ENCODE data around the gene SLC4A8.

SLC4A8 gene

GRCh38 chr12:51480978-51481377 lies 56.3 kb downstream of the SLC4A8 start:
- H3K4me1 ChIP-seq (ENCODE audit: control insufficient read depth, insufficient read depth, low read length) = no peaks in the 10 kb centered on the region
- no peak overlapping the region for H3K27ac ChIP-seq (ENCODE audit: low read length)
- no peak overlapping the region for H3K9ac ChIP-seq (ENCODE audit: low read length in 2 of 2)
- no peaks in the 10 kb centered on the region for H3K9me3 ChIP-seq (ENCODE audit: control insufficient read depth in 2 of 2, low read length in 2 of 2)
- H3K27me3 ChIP-seq (ENCODE audit: control insufficient read depth in 1 of 2, insufficient read depth in 2 of 2, low read length in 2 of 2) = no peaks in the 10 kb centered on the region
- no peaks in the 10 kb centered on the region for H3K36me3 ChIP-seq (ENCODE audit: control insufficient read depth in 2 of 2, insufficient read depth in 2 of 2, low read length in 2 of 2)
- no peak overlapping the region for H3K4me3 ChIP-seq (ENCODE audit: low read length in 2 of 2)

- H3K27me3 ChIP-seq (ENCODE audit: control insufficient read depth in 1 of 2, insufficient read depth in 2 of 2, low read length in 2 of 2) = no peaks in the 10 kb centered on the region
- no peaks in the 10 kb centered on the region for H3K9me3 ChIP-seq (ENCODE audit: control insufficient read depth in 2 of 2, low read length in 2 of 2)
- no peak overlapping the region for H3K4me3 ChIP-seq (ENCODE audit: low read length in 2 of 2)
- no peak overlapping the region for H3K27ac ChIP-seq (ENCODE audit: low read length)
- no peak overlapping the region for H3K9ac ChIP-seq (ENCODE audit: low read length in 2 of 2)
- no peaks in the 10 kb centered on the region for H3K4me1 ChIP-seq (ENCODE audit: control insufficient read depth, insufficient read depth, low read length)
- H3K36me3 ChIP-seq (ENCODE audit: control insufficient read depth in 2 of 2, insufficient read depth in 2 of 2, low read length in 2 of 2) = no peaks in the 10 kb centered on the region
These were observed 58.5 kb downstream of the SLC4A8 start for GRCh38 chr12:51482929-51483697.

GRCh38 chr12:51484119-51484518 lies 59.5 kb downstream of the SLC4A8 start:
- Histone ChIP-seq H3K27me3 (ENCODE audit: control insufficient read depth in 1 of 2, insufficient read depth in 2 of 2, low read length in 2 of 2) (no peaks in the 10 kb centered on the region), H3K9ac (ENCODE audit: low read length in 2 of 2) (no peak overlapping the region), H3K9me3 (ENCODE audit: control insufficient read depth in 2 of 2, low read length in 2 of 2) (no peaks in the 10 kb centered on the region), H3K4me3 (ENCODE audit: low read length in 2 of 2) (no peak overlapping the region), H3K27ac (ENCODE audit: low read length) (no peak overlapping the region), H3K36me3 (ENCODE audit: control insufficient read depth in 2 of 2, insufficient read depth in 2 of 2, low read length in 2 of 2) (no peaks in the 10 kb centered on the region), H3K4me1 (ENCODE audit: control insufficient read depth, insufficient read depth, low read length) (no peaks in the 10 kb centered on the region)

GRCh38 chr12:51488281-51488680 lies 63.6 kb downstream of the SLC4A8 start:
- H3K4me1 ChIP-seq (ENCODE audit: control insufficient read depth, insufficient read depth, low read length) = no peaks in the 10 kb centered on the region
- no peak overlapping the region for H3K27ac ChIP-seq (ENCODE audit: low read length)
- H3K9me3 ChIP-seq (ENCODE audit: control insufficient read depth in 2 of 2, low read length in 2 of 2) = no peaks in the 10 kb centered on the region
- peaks cover 0 to 2% of the 10 kb centered on the region in 2 donors for H3K27me3 ChIP-seq (ENCODE audit: control insufficient read depth in 1 of 2, insufficient read depth in 2 of 2, low read length in 2 of 2)
- H3K9ac ChIP-seq (ENCODE audit: low read length in 2 of 2) = no peak overlapping the region
- no peak overlapping the region for H3K4me3 ChIP-seq (ENCODE audit: low read length in 2 of 2)
- no peaks in the 10 kb centered on the region for H3K36me3 ChIP-seq (ENCODE audit: control insufficient read depth in 2 of 2, insufficient read depth in 2 of 2, low read length in 2 of 2)

- Histone ChIP-seq H3K9me3 (ENCODE audit: control insufficient read depth in 2 of 2, low read length in 2 of 2) (no peaks in the 10 kb centered on the region), H3K4me3 (ENCODE audit: low read length in 2 of 2) (no peak overlapping the region), H3K9ac (ENCODE audit: low read length in 2 of 2) (no peak overlapping the region), H3K4me1 (ENCODE audit: control insufficient read depth, insufficient read depth, low read length) (no peaks in the 10 kb centered on the region), H3K27me3 (ENCODE audit: control insufficient read depth in 1 of 2, insufficient read depth in 2 of 2, low read length in 2 of 2) (peaks cover 0 to 2% of the 10 kb centered on the region in 2 donors), H3K27ac (ENCODE audit: low read length) (no peak overlapping the region), H3K36me3 (ENCODE audit: control insufficient read depth in 2 of 2, insufficient read depth in 2 of 2, low read length in 2 of 2) (no peaks in the 10 kb centered on the region)
These were observed 68.7 kb downstream of the SLC4A8 start for GRCh38 chr12:51493281-51493680.

GRCh38 chr12:51496895-51497294 lies 72.3 kb downstream of the SLC4A8 start:
- no peak overlapping the region for H3K9ac ChIP-seq (ENCODE audit: low read length in 2 of 2)
- H3K4me1 ChIP-seq (ENCODE audit: control insufficient read depth, insufficient read depth, low read length) = no peaks in the 10 kb centered on the region
- H3K36me3 ChIP-seq (ENCODE audit: control insufficient read depth in 2 of 2, insufficient read depth in 2 of 2, low read length in 2 of 2) = no peaks in the 10 kb centered on the region
- no peak overlapping the region for H3K27ac ChIP-seq (ENCODE audit: low read length)
- H3K9me3 ChIP-seq (ENCODE audit: control insufficient read depth in 2 of 2, low read length in 2 of 2) = no peaks in the 10 kb centered on the region
- no peak overlapping the region for H3K4me3 ChIP-seq (ENCODE audit: low read length in 2 of 2)
- no peaks in the 10 kb centered on the region for H3K27me3 ChIP-seq (ENCODE audit: control insufficient read depth in 1 of 2, insufficient read depth in 2 of 2, low read length in 2 of 2)

GRCh38 chr12:51504851-51505250 lies 80.2 kb downstream of the SLC4A8 start:
- H3K4me3 ChIP-seq (ENCODE audit: low read length in 2 of 2) = no peak overlapping the region
- H3K27me3 ChIP-seq (ENCODE audit: control insufficient read depth in 1 of 2, insufficient read depth in 2 of 2, low read length in 2 of 2) = no peaks in the 10 kb centered on the region
- H3K9me3 ChIP-seq (ENCODE audit: control insufficient read depth in 2 of 2, low read length in 2 of 2) = no peaks in the 10 kb centered on the region
- no peaks in the 10 kb centered on the region for H3K36me3 ChIP-seq (ENCODE audit: control insufficient read depth in 2 of 2, insufficient read depth in 2 of 2, low read length in 2 of 2)
- no peak overlapping the region for H3K27ac ChIP-seq (ENCODE audit: low read length)
- H3K9ac ChIP-seq (ENCODE audit: low read length in 2 of 2) = no peak overlapping the region
- no peaks in the 10 kb centered on the region for H3K4me1 ChIP-seq (ENCODE audit: control insufficient read depth, insufficient read depth, low read length)

GRCh38 chr12:51505360-51506105 lies 80.9 kb downstream of the SLC4A8 start:
- H3K27ac ChIP-seq (ENCODE audit: low read length) = no peak overlapping the region
- H3K4me3 ChIP-seq (ENCODE audit: low read length in 2 of 2) = no peak overlapping the region
- H3K27me3 ChIP-seq (ENCODE audit: control insufficient read depth in 1 of 2, insufficient read depth in 2 of 2, low read length in 2 of 2) = no peaks in the 10 kb centered on the region
- no peaks in the 10 kb centered on the region for H3K9me3 ChIP-seq (ENCODE audit: control insufficient read depth in 2 of 2, low read length in 2 of 2)
- H3K4me1 ChIP-seq (ENCODE audit: control insufficient read depth, insufficient read depth, low read length) = no peaks in the 10 kb centered on the region
- H3K36me3 ChIP-seq (ENCODE audit: control insufficient read depth in 2 of 2, insufficient read depth in 2 of 2, low read length in 2 of 2) = no peaks in the 10 kb centered on the region
- no peak overlapping the region for H3K9ac ChIP-seq (ENCODE audit: low read length in 2 of 2)

GRCh38 chr12:51507178-51507577 lies 82.5 kb downstream of the SLC4A8 start:
- Histone ChIP-seq H3K9me3 (ENCODE audit: control insufficient read depth in 2 of 2, low read length in 2 of 2) (no peaks in the 10 kb centered on the region), H3K27ac (ENCODE audit: low read length) (no peak overlapping the region), H3K27me3 (ENCODE audit: control insufficient read depth in 1 of 2, insufficient read depth in 2 of 2, low read length in 2 of 2) (no peaks in the 10 kb centered on the region), H3K36me3 (ENCODE audit: control insufficient read depth in 2 of 2, insufficient read depth in 2 of 2, low read length in 2 of 2) (no peaks in the 10 kb centered on the region), H3K9ac (ENCODE audit: low read length in 2 of 2) (no peak overlapping the region), H3K4me1 (ENCODE audit: control insufficient read depth, insufficient read depth, low read length) (no peaks in the 10 kb centered on the region), H3K4me3 (ENCODE audit: low read length in 2 of 2) (no peak overlapping the region)

GRCh38 chr12:51508285-51508684 lies 83.7 kb downstream of the SLC4A8 start:
- no peak overlapping the region for H3K27ac ChIP-seq (ENCODE audit: low read length)
- H3K4me1 ChIP-seq (ENCODE audit: control insufficient read depth, insufficient read depth, low read length) = no peaks in the 10 kb centered on the region
- no peaks in the 10 kb centered on the region for H3K9me3 ChIP-seq (ENCODE audit: control insufficient read depth in 2 of 2, low read length in 2 of 2)
- H3K4me3 ChIP-seq (ENCODE audit: low read length in 2 of 2) = no peak overlapping the region
- H3K36me3 ChIP-seq (ENCODE audit: control insufficient read depth in 2 of 2, insufficient read depth in 2 of 2, low read length in 2 of 2) = no peaks in the 10 kb centered on the region
- H3K9ac ChIP-seq (ENCODE audit: low read length in 2 of 2) = no peak overlapping the region
- no peaks in the 10 kb centered on the region for H3K27me3 ChIP-seq (ENCODE audit: control insufficient read depth in 1 of 2, insufficient read depth in 2 of 2, low read length in 2 of 2)

All from stomach smooth muscle (tissue), 2 donors.